Panc1 (cell line): ENCODE results near the gene HOXB2. TPM values are rescaled to one million over a fixed set of nuclear protein-coding genes. Genes with fewer than 3 reads are reported as not detected.

Experiments
- ATAC-seq: fragments of 200-7000 bp; cut with Tn5 transposase; 2 replicates; pipeline ENCODE4 v1.9.1; 2020; ENCODE audit warnings: mild to moderate bottlenecking, moderate library complexity
- BruUV-seq: library from RNA; stranded (reverse); fragments of 400-500 nt; replicated peaks from 2 replicates; lab custom pipeline; 2021; lab: Mats Ljungman, UMichigan
- CTCF ChIA-PET: fragments of 300-600 bp; sonication (Branson Sonifier 250); formaldehyde crosslinking; loops from one replicate; lab custom pipeline; 2022; ENCODE audit warnings: antibody characterized with exemption; lab: Charles Lee
- POLR2A ChIA-PET: fragments of 300-600 bp; sonication (Branson Sonifier 250); formaldehyde crosslinking; loops from one replicate; lab custom pipeline; 2022; ENCODE audit warnings: antibody characterized with exemption; lab: Charles Lee
- DNase-seq: peaks from one replicate; pipeline ENCODE4 v3.0.0-alpha.2; 2010; ENCODE audit warnings: low read depth, low spot score
- H3K27ac ChIP-seq: 2 replicates; pipeline ENCODE4 v1.5.1; 2011; ENCODE audit warnings: mild to moderate bottlenecking, low read length, inconsistent platforms
- H3K27me3 ChIP-seq: fragments of 200-500 bp; sonication (Bioruptor generic); 2 replicates; pipeline ENCODE4 v1.6.0; 2014; ENCODE audit warnings: low read length, inconsistent platforms; ENCODE audit not compliant: control insufficient read depth, insufficient read depth
- H3K36me3 ChIP-seq: fragments of 200-500 bp; sonication (Bioruptor generic); 2 replicates; pipeline ENCODE4 v1.5.1; 2014; ENCODE audit warnings: inconsistent platforms, mild to moderate bottlenecking, low read length, moderate library complexity; ENCODE audit not compliant: control insufficient read depth, insufficient read depth
- H3K4me1 ChIP-seq: 2 replicates; pipeline ENCODE4 v1.5.1; 2011; ENCODE audit warnings: inconsistent platforms, mild to moderate bottlenecking, low read length, moderate library complexity; ENCODE audit not compliant: control insufficient read depth, insufficient read depth
- H3K4me3 ChIP-seq, 2 experiments: 2 replicates each; pipeline ENCODE4 v1.5.1; 2011 to 2012; ENCODE audit warnings: low read depth in 2 of 2, low read length in 2 of 2, mild to moderate bottlenecking in 2 of 2, inconsistent platforms in 1 of 2, moderate library complexity in 1 of 2
- H3K9me3 ChIP-seq: fragments of 200-500 bp; sonication (Bioruptor generic); 2 replicates; pipeline ENCODE4 v1.5.1; 2014; ENCODE audit warnings: low read depth, mild to moderate bottlenecking, inconsistent platforms, low read length, moderate library complexity; ENCODE audit not compliant: control insufficient read depth, insufficient read depth
- POLR2AphosphoS5 ChIP-seq: IDR thresholded peaks from 2 replicates; pipeline ENCODE4 v1.6.1; 2012; ENCODE audit warnings: mild to moderate bottlenecking, low read depth, low read length, moderate library complexity
- REST ChIP-seq, 2 experiments: IDR thresholded peaks; 2 replicates each; pipeline ENCODE4 v1.6.1; 2011 to 2012; ENCODE audit warnings: low read depth in 2 of 2, control low read depth in 1 of 2, low read length in 1 of 2, mild to moderate bottlenecking in 1 of 2, moderate library complexity in 1 of 2; ENCODE audit not compliant: insufficient read depth in 1 of 2
- SIN3A ChIP-seq: IDR thresholded peaks from 2 replicates; pipeline ENCODE4 v1.6.1; 2012; ENCODE audit warnings: low read depth, mild to moderate bottlenecking, low read length, moderate library complexity, borderline replicate concordance; ENCODE audit not compliant: insufficient read depth
- TCF7L2 ChIP-seq: IDR thresholded peaks from 2 replicates; pipeline ENCODE4 v1.6.1; 2011; ENCODE audit warnings: mild to moderate bottlenecking, low read depth, low read length, inconsistent platforms
- in situ Hi-C: cut with HindIII; loops from 2 replicates; pipeline ENCODE4 v1.10.0; 2016; ENCODE audit warnings: low sequenced_read_pairs, low pct_unique_long_range_greater_than_20kb
- intact Hi-C: fragments of 100-400 bp; cut with micrococcal nuclease; formaldehyde crosslinking; loops from one replicate; pipeline ENCODE4 v1.10.0; 2022; ENCODE audit not compliant: unreplicated experiment
- total RNA-seq: library from RNA; stranded (reverse); gene quantifications from one replicate; pipeline ENCODE4 v1.2.1, GENCODE V29; 2021; ENCODE audit not compliant: unreplicated experiment
- TF ChIP-seq, protein P1 (sequence below): fragments of 450-650 bp; IDR thresholded peaks from 2 replicates; pipeline ENCODE4 v1.5.1; 2017; ENCODE audit warnings: mild to moderate bottlenecking

Gene HOXB2
- total RNA-seq, 1 experiment from 2014 or later, result 70.1 TPM

- peak overlapping the region; percentile 99 for H3K27ac ChIP-seq
- ChIA-PET CTCF (interaction anchor here (0.5 to 1.6 kb wide), 2 partner anchors 32 to 321 kb away, joined by 3 to 4 read pairs; no protein-coding TSS in a partner anchor), POLR2A (interaction anchor here (1.4 kb wide), 1 partner anchor 9 kb away, joined by 3 read pairs; the partner anchor contains the start of gene HOXB5)
- no peak for TF ChIP-seq TCF7L2
- no peak for TF ChIP-seq REST (IDR thresholded peaks at IDR 0.05; ENCODE audit: insufficient read depth in 1 of 2, low read depth in 2 of 2, low read length in 1 of 2)
- TF ChIP-seq, protein P1, sequence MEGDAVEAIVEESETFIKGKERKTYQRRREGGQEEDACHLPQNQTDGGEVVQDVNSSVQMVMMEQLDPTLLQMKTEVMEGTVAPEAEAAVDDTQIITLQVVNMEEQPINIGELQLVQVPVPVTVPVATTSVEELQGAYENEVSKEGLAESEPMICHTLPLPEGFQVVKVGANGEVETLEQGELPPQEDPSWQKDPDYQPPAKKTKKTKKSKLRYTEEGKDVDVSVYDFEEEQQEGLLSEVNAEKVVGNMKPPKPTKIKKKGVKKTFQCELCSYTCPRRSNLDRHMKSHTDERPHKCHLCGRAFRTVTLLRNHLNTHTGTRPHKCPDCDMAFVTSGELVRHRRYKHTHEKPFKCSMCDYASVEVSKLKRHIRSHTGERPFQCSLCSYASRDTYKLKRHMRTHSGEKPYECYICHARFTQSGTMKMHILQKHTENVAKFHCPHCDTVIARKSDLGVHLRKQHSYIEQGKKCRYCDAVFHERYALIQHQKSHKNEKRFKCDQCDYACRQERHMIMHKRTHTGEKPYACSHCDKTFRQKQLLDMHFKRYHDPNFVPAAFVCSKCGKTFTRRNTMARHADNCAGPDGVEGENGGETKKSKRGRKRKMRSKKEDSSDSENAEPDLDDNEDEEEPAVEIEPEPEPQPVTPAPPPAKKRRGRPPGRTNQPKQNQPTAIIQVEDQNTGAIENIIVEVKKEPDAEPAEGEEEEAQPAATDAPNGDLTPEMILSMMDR, result no peak
- TF ChIP-seq POLR2AphosphoS5, result no peak; the same call in 1 of the 2 replicates
- no peak for TF ChIP-seq SIN3A
- intact Hi-C loops (no loop called here), in situ Hi-C loops (no loop called here)
- DNase-seq, result no peak
- H3K4me1 ChIP-seq, result peaks cover 76% of the 10 kb centered on the region
- H3K4me3 ChIP-seq, result peak overlapping the region; percentile 70 to 99
- H3K27me3 ChIP-seq, result no peaks in the 10 kb centered on the region
- no TSS peak for BruUV-seq
- no peaks in the 10 kb centered on the region for H3K9me3 ChIP-seq
- H3K36me3 ChIP-seq, result no peaks in the 10 kb centered on the region
- no peak for ATAC-seq
Measured at GRCh38 chr17:48584223-48584741, 39.4 kb upstream of the HOXB2 start.

GRCh38 chr17:48583708-48584222 lies 38.9 kb upstream of the HOXB2 start:
- peak overlapping the region; percentile 70 to 99 for H3K4me3 ChIP-seq
- ATAC-seq (no peak), DNase-seq (no peak)
- H3K27me3 ChIP-seq, result no peaks in the 10 kb centered on the region
- no TSS peak for BruUV-seq
- TF ChIP-seq REST (IDR thresholded peaks at IDR 0.05; ENCODE audit: insufficient read depth in 1 of 2, low read depth in 2 of 2, low read length in 1 of 2) (no peak), POLR2AphosphoS5 (no peak), SIN3A (no peak), TCF7L2 (no peak)
- TF ChIP-seq, protein P1, result no peak
- H3K9me3 ChIP-seq, result no peaks in the 10 kb centered on the region
- CTCF ChIA-PET, result interaction anchor here (1.6 kb wide), 1 partner anchor 321 kb away, joined by 4 read pairs; no protein-coding TSS in a partner anchor
- peak overlapping the region; percentile 99 for H3K27ac ChIP-seq
- intact Hi-C loops (no loop called here), in situ Hi-C loops (no loop called here)
- POLR2A ChIA-PET, result interaction anchor here (1.4 kb wide), 1 partner anchor 10 kb away, joined by 3 read pairs; the partner anchor contains the start of gene HOXB5
- H3K36me3 ChIP-seq, result no peaks in the 10 kb centered on the region
- H3K4me1 ChIP-seq, result peaks cover 76% of the 10 kb centered on the region
